K562 (cell line): Measurements from ENCODE around the gene RGS3. TPM values are rescaled to one million over a fixed set of nuclear protein-coding genes. Genes with fewer than 3 reads are reported as not detected.

Experiments used
- AFF4 ChIP-seq: sonication (generic); formaldehyde crosslinking; IDR thresholded peaks from 2 replicates; pipeline ENCODE4 v1.8.0; 2023; ENCODE audit warnings: mild to moderate bottlenecking, missing genetic modification reagents
- C11orf30 ChIP-seq: fragments of 450-650 bp; IDR thresholded peaks from 2 replicates; pipeline ENCODE4 v1.6.1; 2016; ENCODE audit warnings: low read depth, mild to moderate bottlenecking
- DPF2 ChIP-seq: fragments of 450-650 bp; IDR thresholded peaks from 2 replicates; pipeline ENCODE4 v1.6.1; 2016
- ELF4 ChIP-seq: fragments of 450-650 bp; formaldehyde crosslinking; IDR thresholded peaks from 2 replicates; pipeline ENCODE4 v1.4.0; 2022; ENCODE audit warnings: missing genetic modification characterization
- ERF ChIP-seq: fragments of 450-650 bp; formaldehyde crosslinking; IDR thresholded peaks from 2 replicates; pipeline ENCODE4 v1.4.0; 2020; ENCODE audit warnings: mild to moderate bottlenecking, mixed read lengths
- GTF2B ChIP-seq: IDR thresholded peaks from 2 replicates; pipeline ENCODE4 v1.6.1; 2011; ENCODE audit not compliant: insufficient read length; ENCODE audit errors: extremely low read depth
- MED1 ChIP-seq: sonication (generic); formaldehyde crosslinking; IDR thresholded peaks from 2 replicates; pipeline ENCODE4 v1.8.1; 2023; ENCODE audit warnings: missing genetic modification reagents, borderline replicate concordance
- NFE2L1 ChIP-seq: fragments of 450-650 bp; IDR thresholded peaks from 2 replicates; pipeline ENCODE4 v1.6.1; 2016; ENCODE audit warnings: missing genetic modification characterization, low read depth, mild to moderate bottlenecking, missing compliant biosample characterization, moderate library complexity, borderline replicate concordance
- NR3C1 ChIP-seq: sonication (generic); formaldehyde crosslinking; IDR thresholded peaks from 2 replicates; pipeline ENCODE4 v1.8.1; 2022; ENCODE audit warnings: missing genetic modification reagents
- ZNF324 ChIP-seq: fragments of 250-450 bp; sonication (Bioruptor Pico); IDR thresholded peaks from 2 replicates; pipeline ENCODE4 v1.4.0; 2020; ENCODE audit warnings: mild to moderate bottlenecking
- ZNF445 ChIP-seq: fragments of 250-450 bp; sonication (Bioruptor Pico); IDR thresholded peaks from 2 replicates; pipeline ENCODE4 v1.4.0; 2020; ENCODE audit warnings: low read depth, mild to moderate bottlenecking, moderate library complexity
- polyA plus RNA-seq, 8 experiments: library from polyadenylated mRNA; depleted of rRNA in 4 of 8; stranded (reverse) in 5 of 8; unstranded in 3 of 8; fragments of >200 nt; fragmentation: Nextera tagmentation in 2 of 8; fragmentation: Illumina TruSeq in 1 of 8; extraction: Ambion mirVana in 2 of 8; extraction: Trizol in 1 of 8; gene quantifications; 2 replicates each; pipeline versions ENCODE4 v1.2.1 to v1.2.3, GENCODE V29; 2011 to 2014; ENCODE audit warnings: inconsistent platforms in 1 of 8, missing spikeins in 1 of 8
- total RNA-seq, 7 experiments: library from RNA; depleted of rRNA in 6 of 7; stranded (reverse); fragments of >200 nt in 6 of 7; fragmentation: Illumina TruSeq in 2 of 7; extraction: Trizol in 2 of 7; gene quantifications; 2 replicates each; pipeline versions ENCODE4 v1.2.1 to v1.2.3, GENCODE V29; 2011 to 2021; ENCODE audit warnings: low replicate concordance in 1 of 7

RGS3 gene
- total and polyA plus RNA-seq, 9 of the 15 experiments (the other 6 are each of a cell fraction or from before 2014, with no cell fraction given): 0.08 to 2.9 (median 0.95) TPM

- TF ChIP-seq AFF4 (CRISPR knock-in tag): no peak
- TF ChIP-seq ELF4 (CRISPR knock-in tag): no peak
- TF ChIP-seq MED1 (CRISPR knock-in tag): no peak
- TF ChIP-seq ERF (CRISPR knock-in tag): no peak
- TF ChIP-seq C11orf30: no peak
- no peak for TF ChIP-seq ZNF324 (CRISPR knock-in tag)
- no peak for TF ChIP-seq DPF2
- no peak for TF ChIP-seq GTF2B
- TF ChIP-seq NR3C1 (CRISPR knock-in tag): no peak
- no peak for TF ChIP-seq ZNF445 (CRISPR knock-in tag)
- no peak for TF ChIP-seq NFE2L1 (tag)
Observed at GRCh38 chr9:113619491-113620376, 156.2 kb downstream of the RGS3 start (continued).
